IPS-18a (cell line): Measurements from ENCODE around the gene SPAG4.

Source experiments
- H3K27ac ChIP-seq: one replicate; pipeline ENCODE4 v1.5.1; 2013; ENCODE audit warnings: low read length
- H3K27me3 ChIP-seq: one replicate; pipeline ENCODE4 v1.6.1; 2013; ENCODE audit warnings: mild to moderate bottlenecking, low read length; ENCODE audit not compliant: control insufficient read depth, insufficient read depth
- H3K36me3 ChIP-seq: one replicate; pipeline ENCODE4 v1.6.1; 2013; ENCODE audit warnings: low read depth, low read length; ENCODE audit not compliant: control insufficient read depth
- H3K4me1 ChIP-seq: one replicate; pipeline ENCODE4 v1.6.1; 2013; ENCODE audit warnings: low read depth, low read length; ENCODE audit not compliant: control insufficient read depth
- H3K4me3 ChIP-seq: one replicate; pipeline ENCODE4 v1.5.1; 2013; ENCODE audit warnings: low read length
- H3K9ac ChIP-seq: one replicate; pipeline ENCODE4 v1.6.1; 2013; ENCODE audit warnings: mild to moderate bottlenecking, low read length, moderate library complexity
- H3K9me3 ChIP-seq: one replicate; pipeline ENCODE4 v1.6.1; 2013; ENCODE audit warnings: low read depth, low read length; ENCODE audit not compliant: control insufficient read depth

The SPAG4 gene

DNA sequence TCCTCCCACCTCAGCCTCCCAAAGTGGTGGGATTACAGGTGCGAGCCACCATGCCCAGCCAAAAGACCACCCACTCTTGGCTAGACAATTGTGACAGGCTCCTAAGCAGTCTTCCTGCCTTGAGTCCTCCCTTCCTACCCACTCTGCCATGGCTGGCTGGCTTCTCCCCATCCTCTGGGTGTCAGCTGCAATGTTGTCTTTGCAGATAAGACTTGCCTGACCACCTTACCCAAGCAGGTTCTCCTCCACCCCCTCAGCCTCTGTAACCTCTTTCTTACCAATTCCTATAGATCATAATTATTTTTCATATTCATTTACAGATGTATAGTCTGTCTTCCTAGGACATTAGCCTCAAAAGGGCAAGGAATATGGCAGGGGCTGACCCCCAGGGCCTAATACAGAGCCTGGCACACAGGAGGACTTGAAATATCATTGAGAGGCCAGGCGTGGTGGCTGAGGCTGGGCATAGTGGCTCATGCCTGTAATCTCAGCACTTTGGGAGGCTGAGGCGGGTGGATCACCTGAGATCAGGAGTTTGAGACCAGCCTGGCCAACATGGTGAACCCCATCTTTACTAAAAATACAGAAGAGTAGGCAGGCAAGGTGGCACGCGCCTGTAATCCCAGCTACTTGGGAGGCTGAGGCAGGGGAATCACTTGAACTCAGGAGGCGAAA, 28.7 kb upstream of the SPAG4 start:
- Histone ChIP-seq H3K27ac (no peak overlapping the region), H3K4me3 (no peak overlapping the region), H3K36me3 (no peaks in the 10 kb centered on the region), H3K4me1 (no peaks in the 10 kb centered on the region), H3K27me3 (no peaks in the 10 kb centered on the region), H3K9ac (no peak overlapping the region), H3K9me3 (no peaks in the 10 kb centered on the region)

- H3K9ac ChIP-seq: no peak overlapping the region
- H3K4me1 ChIP-seq: peaks cover under 1% of the 10 kb centered on the region
- no peaks in the 10 kb centered on the region for H3K36me3 ChIP-seq
- H3K4me3 ChIP-seq: no peak overlapping the region
- no peaks in the 10 kb centered on the region for H3K27me3 ChIP-seq
- no peak overlapping the region for H3K27ac ChIP-seq
- H3K9me3 ChIP-seq: no peaks in the 10 kb centered on the region
These were observed 28.2 kb upstream of the SPAG4 start for GRCh38 chr20:35587436-35587835.

DNA sequence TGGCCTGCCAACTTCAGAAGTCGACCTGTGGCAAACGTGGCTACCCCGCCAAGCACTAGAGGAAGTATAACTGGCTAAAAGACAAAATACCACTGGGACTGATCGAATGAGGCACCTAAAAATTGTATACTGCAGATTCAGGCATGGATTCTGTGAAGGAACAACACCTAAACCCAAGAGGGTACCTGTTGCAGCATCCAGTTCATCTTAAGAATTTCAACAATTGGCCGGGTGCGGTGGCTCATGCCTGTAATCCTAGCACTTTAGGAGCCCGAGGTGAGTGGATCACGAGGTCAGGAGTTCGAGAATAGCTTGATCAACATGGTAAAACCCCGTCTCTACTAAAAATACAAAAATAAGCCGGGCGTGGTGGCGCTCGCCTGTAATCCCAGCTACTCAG, 27.2 kb upstream of the SPAG4 start:
- no peak overlapping the region for H3K9ac ChIP-seq
- no peaks in the 10 kb centered on the region for H3K9me3 ChIP-seq
- H3K36me3 ChIP-seq: no peaks in the 10 kb centered on the region
- H3K27ac ChIP-seq: no peak overlapping the region
- no peak overlapping the region for H3K4me3 ChIP-seq
- peaks cover 2% of the 10 kb centered on the region for H3K4me1 ChIP-seq
- no peaks in the 10 kb centered on the region for H3K27me3 ChIP-seq

GRCh38 chr20:35592339-35592974, 23.2 kb upstream of the SPAG4 start:
- Histone ChIP-seq H3K9me3 (no peaks in the 10 kb centered on the region), H3K9ac (no peak overlapping the region), H3K4me3 (no peak overlapping the region), H3K36me3 (no peaks in the 10 kb centered on the region), H3K27ac (no peak overlapping the region), H3K27me3 (no peaks in the 10 kb centered on the region), H3K4me1 (peaks cover 2% of the 10 kb centered on the region)

DNA sequence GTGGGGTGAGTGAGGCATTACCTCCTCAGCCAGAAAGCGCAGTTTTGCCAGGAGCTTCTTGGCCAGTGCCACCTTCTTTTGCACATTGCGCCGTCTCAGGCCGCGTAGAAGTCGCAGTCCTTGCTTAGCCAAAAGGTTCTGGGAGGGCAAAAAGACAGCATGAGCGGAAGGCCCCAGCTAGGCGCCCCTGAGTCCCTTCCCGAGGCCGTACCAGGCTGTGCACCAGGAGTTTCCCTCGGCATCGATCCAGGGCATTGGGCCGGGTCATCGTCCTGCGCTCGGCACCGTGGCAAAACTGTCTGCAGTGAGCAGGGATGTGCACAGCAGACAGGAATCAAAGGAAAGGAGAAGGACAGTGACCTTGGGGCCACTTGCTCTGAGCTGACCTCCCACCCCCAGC, 20.2 kb upstream of the SPAG4 start:
- H3K27me3 ChIP-seq: peaks cover 12% of the 10 kb centered on the region
- H3K36me3 ChIP-seq: no peaks in the 10 kb centered on the region
- no peaks in the 10 kb centered on the region for H3K9me3 ChIP-seq
- H3K4me3 ChIP-seq: no peak overlapping the region
- no peak overlapping the region for H3K27ac ChIP-seq
- peaks cover 2% of the 10 kb centered on the region for H3K4me1 ChIP-seq
- no peak overlapping the region for H3K9ac ChIP-seq

- Histone ChIP-seq H3K36me3 (no peaks in the 10 kb centered on the region), H3K9ac (no peak overlapping the region), H3K4me3 (no peak overlapping the region), H3K9me3 (no peaks in the 10 kb centered on the region), H3K27ac (no peak overlapping the region), H3K4me1 (peaks cover 2% of the 10 kb centered on the region), H3K27me3 (peaks cover 17% of the 10 kb centered on the region)
These were observed 19.7 kb upstream of the SPAG4 start for GRCh38 chr20:35595901-35596300.

GRCh38 chr20:35597186-35597585, 18.4 kb upstream of the SPAG4 start:
- Histone ChIP-seq H3K4me3 (no peak overlapping the region), H3K9me3 (no peaks in the 10 kb centered on the region), H3K36me3 (no peaks in the 10 kb centered on the region), H3K4me1 (peaks cover 6% of the 10 kb centered on the region), H3K9ac (no peak overlapping the region), H3K27ac (no peak overlapping the region), H3K27me3 (peaks cover 30% of the 10 kb centered on the region)

- H3K27me3 ChIP-seq: peaks cover 43% of the 10 kb centered on the region
- H3K9me3 ChIP-seq: no peaks in the 10 kb centered on the region
- H3K4me3 ChIP-seq: no peak overlapping the region
- H3K9ac ChIP-seq: no peak overlapping the region
- peaks cover 3% of the 10 kb centered on the region for H3K4me1 ChIP-seq
- H3K27ac ChIP-seq: no peak overlapping the region
- no peaks in the 10 kb centered on the region for H3K36me3 ChIP-seq
These were observed 17.2 kb upstream of the SPAG4 start for GRCh38 chr20:35598476-35598875.

GRCh38 chr20:35598899-35599775, 16.5 kb upstream of the SPAG4 start:
- no peak overlapping the region for H3K9ac ChIP-seq
- H3K4me1 ChIP-seq: peaks cover 3% of the 10 kb centered on the region
- peaks cover 46% of the 10 kb centered on the region for H3K27me3 ChIP-seq

GRCh38 chr20:35599776-35600120, 15.9 kb upstream of the SPAG4 start:
- H3K9me3 ChIP-seq: no peaks in the 10 kb centered on the region
- no peak overlapping the region for H3K9ac ChIP-seq
- peaks cover 3% of the 10 kb centered on the region for H3K4me1 ChIP-seq
- H3K36me3 ChIP-seq: no peaks in the 10 kb centered on the region
- H3K27ac ChIP-seq: no peak overlapping the region
- H3K27me3 ChIP-seq: peaks cover 46% of the 10 kb centered on the region
- H3K4me3 ChIP-seq: no peak overlapping the region

More at GRCh38 chr20:35598899-35599775, 16.5 kb upstream of the SPAG4 start:
- no peak overlapping the region for H3K4me3 ChIP-seq
- no peaks in the 10 kb centered on the region for H3K36me3 ChIP-seq
- H3K9me3 ChIP-seq: no peaks in the 10 kb centered on the region
- H3K27ac ChIP-seq: no peak overlapping the region

GRCh38 chr20:35600176-35600992, 15.2 kb upstream of the SPAG4 start:
- Histone ChIP-seq H3K27ac (no peak overlapping the region), H3K9me3 (no peaks in the 10 kb centered on the region), H3K36me3 (no peaks in the 10 kb centered on the region), H3K9ac (no peak overlapping the region), H3K4me3 (peak overlapping the region; percentile 64), H3K4me1 (peaks cover 3% of the 10 kb centered on the region), H3K27me3 (peaks cover 46% of the 10 kb centered on the region)
